T-helper 2 cell treated with Interferon-gamma antibody and Interleukin-4, amounts not matched to agents 100 ng/mL and 5 ng/mL, for 36 hours (primary cell): Measurements from ENCODE around the gene PRPF19. TPM values are rescaled to one million over a fixed set of nuclear protein-coding genes. Genes with fewer than 3 reads are reported as not detected.

Experiments used
- intact Hi-C: fragments of 100-400 bp; cut with micrococcal nuclease; formaldehyde crosslinking; loops from one replicate; pipeline ENCODE4 v1.15.1; 2023
- total RNA-seq: library from RNA; stranded (reverse); gene quantifications from 2 replicates; pipeline ENCODE4 v1.2.3, GENCODE V29; 2022

The PRPF19 gene
- total RNA-seq = 184 and 185 TPM in 2 replicates

DNA sequence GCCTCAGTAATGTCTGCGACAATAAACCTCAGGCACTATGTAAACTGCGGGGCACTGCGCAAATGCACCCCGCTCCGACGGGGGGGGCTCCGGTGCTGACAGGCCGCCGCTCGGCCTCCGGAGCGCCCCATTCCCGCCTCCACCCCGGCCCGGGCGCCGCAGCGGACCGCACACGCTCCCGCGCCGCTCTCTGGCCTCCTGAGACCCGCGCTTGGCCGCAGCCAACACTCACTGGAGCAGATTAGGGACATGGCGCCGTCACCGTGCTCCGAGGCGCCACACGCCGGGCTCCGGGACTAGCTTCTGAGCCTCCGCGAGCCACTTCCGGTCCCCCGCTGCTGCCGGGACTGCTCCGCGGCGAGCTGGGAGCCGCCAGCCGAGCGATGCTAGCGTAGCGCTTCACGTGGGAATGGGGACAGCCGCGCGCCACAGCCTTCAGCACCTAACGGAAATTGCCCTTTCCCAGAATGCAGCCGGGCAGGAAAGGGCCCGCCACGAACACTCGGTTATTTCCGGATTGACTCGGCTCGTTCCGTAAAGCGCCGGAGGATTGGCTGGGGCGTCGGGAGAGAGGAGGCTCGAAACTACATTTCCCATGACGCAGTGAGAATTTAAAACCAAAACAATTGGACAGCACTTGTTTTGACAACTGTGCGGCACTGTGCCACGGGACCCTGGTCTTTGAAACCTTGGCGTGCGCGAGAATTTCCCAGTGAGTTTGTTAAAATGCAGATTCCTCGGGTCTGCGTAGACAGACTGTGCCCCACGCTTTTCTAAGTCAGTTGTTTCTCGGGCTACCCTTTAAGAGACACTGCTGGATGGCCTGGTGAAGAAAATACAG lies at the start of gene PRPF19:
PRPF19 (minus strand) TSS at position 454 of the 841 bp plus-strand sequence; CDS start at position 251, 203 bp downstream.
- intact Hi-C loops = loop anchor here (1.0 to 2.0 kb wide), 4 partner anchors 9 to 426 kb away; partner anchors contain the start of genes CCDC86, CD6, DDB1 and TKFC

- intact Hi-C loops = no loop called here
Measured at GRCh38 chr11:60955571-60955970, 49.2 kb upstream of the PRPF19 start.

DNA sequence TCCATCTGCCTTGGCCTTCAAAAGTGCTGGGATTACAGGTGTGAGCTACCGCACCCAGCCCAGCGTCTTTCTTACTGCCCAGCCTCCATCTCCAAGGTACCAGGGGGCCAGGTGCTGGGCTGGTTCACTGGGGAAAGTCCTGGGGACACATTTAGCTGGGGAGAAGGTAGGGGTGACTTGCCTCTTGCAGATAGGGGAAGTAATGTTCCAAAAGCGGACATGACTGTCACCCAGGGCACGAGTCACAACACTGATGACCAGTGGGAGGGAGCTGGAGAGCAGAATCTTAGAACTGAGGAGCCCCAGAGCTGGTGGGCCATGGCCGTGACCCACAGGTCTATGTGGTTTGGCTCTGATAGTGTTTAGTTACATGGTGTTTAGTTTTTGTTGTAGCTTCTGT lies 48.0 kb upstream of the PRPF19 start:
- intact Hi-C loops = no loop called here

- intact Hi-C loops = no loop called here
Measured at GRCh38 chr11:60953781-60954180, 47.4 kb upstream of the PRPF19 start.

DNA sequence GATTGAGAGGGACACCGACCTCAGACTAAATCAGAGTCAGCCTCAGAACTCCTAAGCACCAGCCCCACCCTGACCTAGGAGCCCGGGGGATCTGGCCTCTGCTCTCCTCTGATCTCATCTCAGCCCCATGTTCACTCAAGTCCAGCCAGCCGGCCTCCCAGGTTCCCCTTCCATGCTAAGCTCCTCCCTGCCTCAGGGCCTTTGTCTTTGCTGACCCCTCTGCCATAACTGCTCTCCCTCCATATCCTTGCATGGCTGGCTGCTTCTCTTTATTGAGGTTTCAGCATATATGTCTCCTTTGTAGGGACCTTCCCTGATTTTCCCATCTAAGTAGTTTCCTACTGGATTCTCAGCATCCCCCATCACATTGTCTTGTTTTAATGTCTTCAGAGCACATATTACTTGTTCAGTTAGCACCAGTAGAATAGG lies 46.4 kb upstream of the PRPF19 start:
- intact Hi-C loops = no loop called here

DNA sequence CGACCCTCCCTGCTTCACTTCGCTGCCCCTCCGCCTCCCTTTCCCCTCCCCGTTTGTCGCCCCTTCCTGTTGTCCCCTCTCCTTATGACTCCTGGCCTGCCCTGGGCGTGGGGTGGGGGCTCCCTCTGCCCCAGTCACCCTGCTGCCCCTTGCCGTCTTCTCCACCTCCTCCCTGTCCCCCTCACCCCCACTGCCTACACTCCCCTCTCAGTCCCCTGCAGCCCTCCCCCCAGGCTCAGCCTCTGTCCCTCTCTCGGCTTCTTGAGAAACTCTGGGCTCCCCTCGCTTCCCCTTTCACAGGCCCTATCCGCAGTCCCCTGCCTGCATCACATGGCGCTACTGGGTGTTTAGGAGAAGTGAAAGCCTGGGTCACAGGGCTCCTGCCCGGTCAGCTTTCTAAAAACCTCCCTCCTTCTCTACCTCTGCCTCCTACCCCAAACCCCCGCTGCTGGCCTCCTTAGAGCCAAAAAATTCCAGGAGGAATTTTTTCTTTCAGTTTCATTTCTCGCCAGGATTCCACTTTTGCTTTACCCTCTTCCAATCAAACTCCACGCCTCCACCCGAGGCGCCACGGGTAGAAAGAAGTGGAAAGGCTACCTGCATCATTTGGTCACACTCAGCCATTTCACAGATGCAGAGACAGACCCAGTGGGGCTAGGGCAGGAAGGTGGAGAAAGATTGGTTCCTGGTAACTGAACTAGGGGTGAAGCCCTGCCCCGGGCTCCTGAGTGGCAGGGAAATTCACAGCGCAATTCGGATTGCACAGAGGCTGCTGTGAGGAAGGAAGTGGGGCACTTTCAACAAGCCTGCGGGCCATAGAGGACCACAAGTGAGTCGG lies 45.7 kb upstream of the PRPF19 start, which contains the start of gene SLC15A3:
SLC15A3 (minus strand) TSS at position 273 of the 838 bp plus-strand sequence. CDS start 625 bp downstream, outside the sequence.
- intact Hi-C loops = no loop called here

DNA sequence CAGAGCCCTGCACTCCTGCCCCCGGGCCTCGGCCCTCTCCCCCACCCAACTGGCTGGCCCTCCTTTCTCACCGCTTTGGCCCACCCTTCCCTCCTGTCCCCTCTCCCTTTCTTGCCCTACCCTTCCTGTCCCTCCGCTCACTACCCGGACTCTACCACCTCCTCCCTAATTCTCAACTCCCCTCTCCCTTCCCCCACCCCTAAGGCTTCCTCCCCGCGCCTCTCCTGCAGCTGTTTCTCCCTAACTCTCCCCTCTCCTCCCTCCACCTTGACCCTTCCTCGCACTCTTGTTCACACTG lies 45.2 kb upstream of the PRPF19 start:
- intact Hi-C loops = no loop called here

GRCh38 chr11:60950933-60951605 lies 44.7 kb upstream of the PRPF19 start:
- intact Hi-C loops = no loop called here

- intact Hi-C loops = no loop called here
Measured at GRCh38 chr11:60950024-60950423, 43.6 kb upstream of the PRPF19 start.

DNA sequence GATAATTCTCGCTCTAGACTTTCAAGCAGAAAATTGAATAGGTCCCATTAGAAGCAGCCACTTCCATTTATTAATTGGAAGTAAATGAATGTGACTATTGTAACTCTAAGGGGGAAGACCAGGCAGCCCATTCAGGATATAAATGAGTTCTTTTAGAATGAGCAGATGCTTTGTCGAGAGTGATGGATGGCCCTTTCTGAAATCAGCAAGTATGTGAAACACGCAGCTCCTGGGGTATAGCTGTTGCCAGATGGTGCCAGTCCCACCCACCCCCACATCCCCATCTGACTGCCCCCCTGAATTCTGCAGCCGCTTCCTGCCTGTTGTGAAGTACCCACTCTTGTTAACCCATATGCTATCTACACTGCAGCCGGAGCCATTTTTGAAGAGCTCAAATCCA lies 41.9 kb upstream of the PRPF19 start:
- intact Hi-C loops = no loop called here

DNA sequence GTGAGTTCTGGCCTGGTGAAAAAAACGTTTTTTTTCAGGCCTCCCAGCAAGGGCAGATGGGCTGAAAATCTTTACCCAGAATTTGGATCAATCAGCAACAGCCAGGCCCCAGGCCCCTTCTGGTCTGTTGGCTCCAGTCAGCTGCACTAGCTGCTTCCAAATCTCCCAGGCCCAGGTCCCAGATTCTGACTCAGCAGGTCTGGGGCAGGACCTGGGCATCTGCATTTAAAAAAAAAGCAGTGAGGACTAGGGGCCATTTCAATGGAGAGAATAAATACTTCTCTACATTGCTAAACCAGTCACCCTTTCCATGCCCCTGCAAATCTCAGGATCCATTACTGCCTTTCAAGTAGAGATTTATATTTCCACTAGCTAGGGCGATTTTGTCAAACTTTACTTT lies 41.3 kb upstream of the PRPF19 start:
- intact Hi-C loops = no loop called here

GRCh38 chr11:60946601-60947264 lies 40.3 kb upstream of the PRPF19 start:
- intact Hi-C loops = no loop called here

DNA sequence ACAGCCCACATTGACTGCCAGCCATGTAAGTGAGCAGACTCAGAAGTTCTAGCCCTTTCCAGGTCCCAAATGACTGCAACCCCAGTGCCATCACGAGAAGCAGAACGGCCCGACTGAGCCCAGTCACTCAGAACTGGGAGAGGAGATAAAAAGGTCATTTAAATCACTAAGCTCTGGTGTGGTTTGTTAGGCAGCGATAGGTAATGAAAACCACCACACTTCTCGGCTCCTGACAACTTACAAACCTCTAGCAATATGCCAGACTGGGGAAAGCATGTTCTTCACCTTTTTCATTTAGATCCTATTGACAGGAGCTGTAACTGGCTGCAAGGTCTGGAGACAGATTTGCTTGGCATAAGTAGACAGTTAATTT lies 38.9 kb upstream of the PRPF19 start:
- intact Hi-C loops = no loop called here

- intact Hi-C loops = no loop called here
Measured at GRCh38 chr11:60944490-60945294, 38.3 kb upstream of the PRPF19 start.

DNA sequence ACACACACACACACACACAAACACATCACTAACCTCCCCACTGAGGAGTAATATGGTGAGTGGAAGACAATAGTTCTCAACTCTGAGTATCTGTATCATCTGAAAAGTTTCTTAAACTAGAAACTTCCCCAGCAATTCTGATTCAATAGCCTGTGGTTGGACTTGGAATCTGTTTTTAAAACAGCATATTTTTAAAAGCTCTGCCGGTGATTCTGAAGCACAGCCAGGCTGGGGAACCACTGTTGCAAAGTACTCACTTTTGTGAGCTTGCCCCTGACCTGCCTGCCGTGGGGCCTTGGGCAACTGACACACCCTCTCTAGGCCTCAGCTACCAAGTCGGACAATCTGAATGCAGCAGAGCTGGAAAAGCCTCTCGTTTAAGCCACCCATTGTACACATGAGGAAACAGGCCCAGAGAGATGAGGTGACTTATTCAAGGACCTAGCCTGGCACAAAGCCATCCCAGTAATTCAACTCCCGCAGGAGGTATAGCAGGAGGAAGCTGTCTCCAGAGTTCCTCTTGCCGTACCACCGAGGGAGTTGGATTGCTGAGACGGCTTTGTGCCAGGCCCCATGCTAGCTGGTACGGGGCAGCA lies 36.7 kb upstream of the PRPF19 start:
- intact Hi-C loops = no loop called here

DNA sequence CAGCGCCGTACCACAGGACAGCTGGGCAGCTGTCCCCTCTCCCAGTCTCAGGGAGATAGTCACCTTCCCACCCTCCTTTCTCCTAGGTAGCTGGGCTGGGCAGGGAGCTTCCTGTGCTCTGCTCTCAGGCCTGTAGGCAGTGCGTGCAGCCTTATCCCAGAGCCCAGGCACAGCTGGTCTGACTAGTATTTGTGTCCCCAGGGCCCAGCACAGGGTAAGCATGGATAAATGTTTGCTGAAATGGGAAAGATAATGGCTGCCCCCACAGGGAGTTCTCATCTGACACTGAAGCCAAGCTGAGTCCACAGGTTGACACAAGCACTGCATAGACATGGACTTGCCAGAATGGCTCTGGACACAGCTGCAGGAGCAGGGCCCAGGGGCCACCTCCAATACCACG lies 35.8 kb upstream of the PRPF19 start:
- intact Hi-C loops = no loop called here

GRCh38 chr11:60941371-60942119 lies 35.2 kb upstream of the PRPF19 start:
- intact Hi-C loops = no loop called here

GRCh38 chr11:60939855-60940254 lies 33.5 kb upstream of the PRPF19 start:
- intact Hi-C loops = no loop called here

GRCh38 chr11:60939301-60939700 lies 32.9 kb upstream of the PRPF19 start:
- intact Hi-C loops = no loop called here
